Measurements from ENCODE around the gene ZMAT5.

DNA sequence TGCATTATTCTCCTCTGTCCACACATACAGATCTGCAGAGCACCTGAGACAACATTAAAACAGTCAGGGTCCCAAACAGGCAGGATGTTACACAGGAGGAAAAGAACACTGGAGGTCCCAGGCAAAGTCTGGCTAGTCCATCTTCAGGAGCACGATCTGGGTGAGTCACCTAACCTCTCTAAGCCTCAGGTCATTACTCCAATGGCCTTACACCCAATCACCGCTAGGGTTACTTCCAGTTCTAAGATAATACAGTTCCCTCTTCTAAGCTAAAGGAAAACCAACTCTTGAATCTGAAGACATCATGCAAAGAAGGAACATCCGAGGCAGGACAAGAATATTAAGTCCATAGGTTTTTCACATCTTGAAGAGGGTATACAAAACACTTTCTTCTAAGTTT lies 46.8 kb upstream of the ZMAT5 start:
- TF ChIP-seq EP300 (IDR thresholded peaks at IDR 0.05) (no peak), CBX8 (IDR thresholded peaks at IDR 0.05) (no peak), CHD2 (IDR thresholded peaks at IDR 0.05; ENCODE audit: low read length, partially characterized antibody) (no peak), MYC (IDR thresholded peaks at IDR 0.05; ENCODE audit: borderline replicate concordance, low read length) (no peak)
- TF ChIP-seq, protein P1, sequence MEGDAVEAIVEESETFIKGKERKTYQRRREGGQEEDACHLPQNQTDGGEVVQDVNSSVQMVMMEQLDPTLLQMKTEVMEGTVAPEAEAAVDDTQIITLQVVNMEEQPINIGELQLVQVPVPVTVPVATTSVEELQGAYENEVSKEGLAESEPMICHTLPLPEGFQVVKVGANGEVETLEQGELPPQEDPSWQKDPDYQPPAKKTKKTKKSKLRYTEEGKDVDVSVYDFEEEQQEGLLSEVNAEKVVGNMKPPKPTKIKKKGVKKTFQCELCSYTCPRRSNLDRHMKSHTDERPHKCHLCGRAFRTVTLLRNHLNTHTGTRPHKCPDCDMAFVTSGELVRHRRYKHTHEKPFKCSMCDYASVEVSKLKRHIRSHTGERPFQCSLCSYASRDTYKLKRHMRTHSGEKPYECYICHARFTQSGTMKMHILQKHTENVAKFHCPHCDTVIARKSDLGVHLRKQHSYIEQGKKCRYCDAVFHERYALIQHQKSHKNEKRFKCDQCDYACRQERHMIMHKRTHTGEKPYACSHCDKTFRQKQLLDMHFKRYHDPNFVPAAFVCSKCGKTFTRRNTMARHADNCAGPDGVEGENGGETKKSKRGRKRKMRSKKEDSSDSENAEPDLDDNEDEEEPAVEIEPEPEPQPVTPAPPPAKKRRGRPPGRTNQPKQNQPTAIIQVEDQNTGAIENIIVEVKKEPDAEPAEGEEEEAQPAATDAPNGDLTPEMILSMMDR (IDR thresholded peaks at IDR 0.05), result no peak; the same call in 2 of the 3 replicates
- TF ChIP-seq, protein P2, sequence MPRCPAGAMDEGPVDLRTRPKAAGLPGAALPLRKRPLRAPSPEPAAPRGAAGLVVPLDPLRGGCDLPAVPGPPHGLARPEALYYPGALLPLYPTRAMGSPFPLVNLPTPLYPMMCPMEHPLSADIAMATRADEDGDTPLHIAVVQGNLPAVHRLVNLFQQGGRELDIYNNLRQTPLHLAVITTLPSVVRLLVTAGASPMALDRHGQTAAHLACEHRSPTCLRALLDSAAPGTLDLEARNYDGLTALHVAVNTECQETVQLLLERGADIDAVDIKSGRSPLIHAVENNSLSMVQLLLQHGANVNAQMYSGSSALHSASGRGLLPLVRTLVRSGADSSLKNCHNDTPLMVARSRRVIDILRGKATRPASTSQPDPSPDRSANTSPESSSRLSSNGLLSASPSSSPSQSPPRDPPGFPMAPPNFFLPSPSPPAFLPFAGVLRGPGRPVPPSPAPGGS (IDR thresholded peaks at IDR 0.05), result no peak

All from A549 (cell line).